Activated CD8-positive, alpha-beta memory T cell treated with anti-CD3 and anti-CD28 coated beads, Interleukin-2, amount 50 U/mL, for 24 hours (primary cell): ENCODE data around the gene SERPINB3.
"Not testable (repeated sequence)": the region's sequence is repeated elsewhere in the genome, so short reads cannot be mapped to it uniquely, and the experiment has no call there.

ENCODE experiments used
- DNase-seq: peaks from one replicate; pipeline ENCODE4 v3.0.0-alpha.2; 2020; ENCODE audit errors: extremely low read depth

SERPINB3 gene

GRCh38 chr18:63661750-63662149, at the start of gene SERPINB3:
Gene SERPINB3, minus strand, starts transcription at chr18:63661893. Its CDS starts 677 bp downstream, at chr18:63661216.
- not testable (repeated sequence) for DNase-seq

GRCh38 chr18:63708650-63709049, 47.0 kb upstream of the SERPINB3 start:
- DNase-seq = no peak

- no peak for DNase-seq
These were observed 46.1 kb upstream of the SERPINB3 start for GRCh38 chr18:63707816-63708215.

GRCh38 chr18:63705401-63705800, 43.7 kb upstream of the SERPINB3 start:
- no peak for DNase-seq

- no peak for DNase-seq
These were observed 41.0 kb upstream of the SERPINB3 start, which contains the start of gene SERPINB11 for GRCh38 chr18:63702660-63703059. Gene SERPINB11, plus strand, starts transcription at chr18:63702960. Its CDS starts 7,234 bp downstream, at chr18:63710194.

GRCh38 chr18:63701952-63702351, 40.3 kb upstream of the SERPINB3 start:
- no peak for DNase-seq

GRCh38 chr18:63700501-63700900, 38.8 kb upstream of the SERPINB3 start:
- no peak for DNase-seq

GRCh38 chr18:63697097-63697660, 35.5 kb upstream of the SERPINB3 start:
- no peak for DNase-seq

- DNase-seq = no peak
These were observed 27.4 kb upstream of the SERPINB3 start for GRCh38 chr18:63689064-63689463.

GRCh38 chr18:63686871-63687270, 25.2 kb upstream of the SERPINB3 start:
- DNase-seq = no peak

GRCh38 chr18:63684718-63685117, 23.0 kb upstream of the SERPINB3 start:
- no peak for DNase-seq

- DNase-seq = no peak
These were observed 22.2 kb upstream of the SERPINB3 start for GRCh38 chr18:63683890-63684289.

- no peak for DNase-seq
These were observed 21.5 kb upstream of the SERPINB3 start for GRCh38 chr18:63683152-63683551.

GRCh38 chr18:63681449-63682340, 20.0 kb upstream of the SERPINB3 start:
- DNase-seq = no peak

- DNase-seq = no peak
These were observed 18.3 kb upstream of the SERPINB3 start for GRCh38 chr18:63679820-63680606.

GRCh38 chr18:63677500-63678225, 16.0 kb upstream of the SERPINB3 start:
- DNase-seq = no peak

GRCh38 chr18:63676526-63677323, 15.0 kb upstream of the SERPINB3 start:
- no peak for DNase-seq

GRCh38 chr18:63664571-63664970, 2.9 kb upstream of the SERPINB3 start:
- no peak for DNase-seq

- not testable (repeated sequence) for DNase-seq
These were observed 2.8 kb downstream of the SERPINB3 start for GRCh38 chr18:63658920-63659319.

GRCh38 chr18:63650271-63650670, 11.4 kb downstream of the SERPINB3 start:
- DNase-seq = not testable (repeated sequence)

- DNase-seq = no peak
These were observed 13.5 kb downstream of the SERPINB3 start for GRCh38 chr18:63648241-63648640.
